H9 (cell line): ENCODE data around the gene HSPG2. TPM values are rescaled to one million over a fixed set of nuclear protein-coding genes. Genes with fewer than 3 reads are reported as not detected.

ENCODE experiments used
- DNase-seq: peaks from one replicate; pipeline ENCODE4 v3.0.0-alpha.2; 2017
- H2AFZ ChIP-seq: one replicate; pipeline ENCODE4 v1.6.1; 2013; ENCODE audit warnings: mild to moderate bottlenecking, low read length, control low read depth, moderate library complexity
- H2AK5ac ChIP-seq: 2 replicates; pipeline ENCODE4 v1.6.1; 2013; ENCODE audit warnings: low read length, control low read depth, mixed read lengths; ENCODE audit not compliant: insufficient read length
- H2BK120ac ChIP-seq: one replicate; pipeline ENCODE4 v1.6.1; 2013; ENCODE audit warnings: low read depth, mild to moderate bottlenecking, low read length, control low read depth, inconsistent platforms; ENCODE audit not compliant: poor library complexity, severe bottlenecking
- H2BK12ac ChIP-seq: 2 replicates; pipeline ENCODE4 v1.6.1; 2013; ENCODE audit warnings: low read length, control low read depth, mixed read lengths, low read depth; ENCODE audit not compliant: insufficient read length
- H2BK15ac ChIP-seq: 2 replicates; pipeline ENCODE4 v1.6.1; 2013; ENCODE audit warnings: low read depth, low read length, control low read depth
- H2BK20ac ChIP-seq: one replicate; pipeline ENCODE4 v1.6.1; 2013; ENCODE audit warnings: low read depth, mild to moderate bottlenecking, low read length, control low read depth, inconsistent platforms; ENCODE audit not compliant: poor library complexity, severe bottlenecking
- H2BK5ac ChIP-seq: 2 replicates; pipeline ENCODE4 v1.6.1; 2013; ENCODE audit warnings: low read length, control low read depth, mixed read lengths; ENCODE audit not compliant: insufficient read length
- H3K14ac ChIP-seq: 2 replicates; pipeline ENCODE4 v1.6.1; 2013; ENCODE audit warnings: low read length, control low read depth; ENCODE audit not compliant: insufficient read depth
- H3K18ac ChIP-seq: 2 replicates; pipeline ENCODE4 v1.6.1; 2013; ENCODE audit warnings: low read depth, mild to moderate bottlenecking, mixed read lengths, low read length, control low read depth; ENCODE audit not compliant: insufficient read length
- H3K23ac ChIP-seq: 2 replicates; pipeline ENCODE4 v1.6.1; 2013; ENCODE audit warnings: low read length, control low read depth, mixed read lengths, low read depth; ENCODE audit not compliant: insufficient read length
- H3K23me2 ChIP-seq: 2 replicates; pipeline ENCODE4 v1.6.1; 2013; ENCODE audit warnings: low read depth, mild to moderate bottlenecking, mixed read lengths, low read length, control low read depth; ENCODE audit not compliant: insufficient read length, poor library complexity, severe bottlenecking
- H3K27ac ChIP-seq: 2 replicates; pipeline ENCODE4 v1.5.1; 2013; ENCODE audit warnings: low read length, control low read depth, mixed read lengths, low read depth; ENCODE audit not compliant: insufficient read length
- H3K27me3 ChIP-seq: 2 replicates; pipeline ENCODE4 v1.6.1; 2013; ENCODE audit warnings: low read length, control low read depth, inconsistent platforms; ENCODE audit not compliant: insufficient read depth
- H3K4ac ChIP-seq: 2 replicates; pipeline ENCODE4 v1.6.1; 2013; ENCODE audit warnings: low read depth, mild to moderate bottlenecking, control low read depth, inconsistent platforms, low read length, moderate library complexity
- H3K4me1 ChIP-seq: 2 replicates; pipeline ENCODE4 v1.6.1; 2013; ENCODE audit warnings: low read length, control low read depth, inconsistent platforms; ENCODE audit not compliant: insufficient read depth
- H3K4me2 ChIP-seq: 2 replicates; pipeline ENCODE4 v1.6.1; 2013; ENCODE audit warnings: low read length, control low read depth, mixed read lengths; ENCODE audit not compliant: insufficient read length, insufficient read depth
- H3K56ac ChIP-seq: 2 replicates; pipeline ENCODE4 v1.6.1; 2013; ENCODE audit warnings: low read depth, mild to moderate bottlenecking, mixed read lengths, low read length, control low read depth; ENCODE audit not compliant: insufficient read length
- H3K79me1 ChIP-seq: 2 replicates; pipeline ENCODE4 v1.6.1; 2013; ENCODE audit warnings: low read depth, mild to moderate bottlenecking, moderate library complexity, low read length, control low read depth, inconsistent platforms; ENCODE audit not compliant: insufficient read depth, poor library complexity, severe bottlenecking
- H3K79me2 ChIP-seq: 2 replicates; pipeline ENCODE4 v1.6.1; 2013; ENCODE audit warnings: low read length, control low read depth, inconsistent platforms; ENCODE audit not compliant: insufficient read depth
- H3K9ac ChIP-seq: 2 replicates; pipeline ENCODE4 v1.6.1; 2013; ENCODE audit warnings: low read length, control low read depth, mixed read lengths; ENCODE audit not compliant: insufficient read length; ENCODE audit errors: extremely low read depth
- H3K9me3 ChIP-seq: one replicate; pipeline ENCODE4 v1.6.1; 2013; ENCODE audit warnings: low read depth, low read length, inconsistent platforms; ENCODE audit not compliant: control insufficient read depth
- H3T11ph ChIP-seq: one replicate; pipeline ENCODE4 v1.6.1; 2013; ENCODE audit warnings: mild to moderate bottlenecking, low read length, control low read depth, inconsistent platforms
- H4K20me1 ChIP-seq: one replicate; pipeline ENCODE4 v1.6.1; 2013; ENCODE audit not compliant: control insufficient read depth, insufficient read length, insufficient read depth
- H4K5ac ChIP-seq: 2 replicates; pipeline ENCODE4 v1.6.1; 2013; ENCODE audit warnings: low read depth, mild to moderate bottlenecking, mixed read lengths, low read length, control low read depth; ENCODE audit not compliant: insufficient read length
- H4K8ac ChIP-seq: replicated peaks from 2 replicates; pipeline ENCODE4 v1.6.1; 2013; ENCODE audit warnings: low read length, control low read depth, mixed read lengths, low read depth; ENCODE audit not compliant: insufficient read length
- H4K91ac ChIP-seq: 2 replicates; pipeline ENCODE4 v1.6.1; 2013; ENCODE audit warnings: low read depth, mild to moderate bottlenecking, moderate library complexity, mixed read lengths, low read length, control low read depth; ENCODE audit not compliant: insufficient read length
- H3K27ac Mint-ChIP-seq, 3 experiments: 2 replicates in 2 of 3; 3 replicates in 1 of 3; pipeline ENCODE4 v1.8.0; 2020 to 2021; ENCODE audit warnings: mixed read lengths in 3 of 3, mild to moderate bottlenecking in 1 of 3, moderate library complexity in 1 of 3
- H3K27me3 Mint-ChIP-seq: 2 replicates; pipeline ENCODE4 v1.8.0; 2021; ENCODE audit warnings: low read depth, mild to moderate bottlenecking, moderate library complexity, mixed read lengths
- H3K36me3 Mint-ChIP-seq, 3 experiments: 2 replicates in 2 of 3; 3 replicates in 1 of 3; pipeline ENCODE4 v1.8.0; 2020 to 2021; ENCODE audit warnings: low read depth in 3 of 3, mixed read lengths in 3 of 3; ENCODE audit not compliant: insufficient read depth in 1 of 3
- H3K4me1 Mint-ChIP-seq, 2 experiments: 2 replicates each; pipeline ENCODE4 v1.8.0; 2020; ENCODE audit warnings: mixed read lengths in 2 of 2
- H3K4me3 Mint-ChIP-seq, 2 experiments: 2 replicates in 1 of 2; 3 replicates in 1 of 2; pipeline ENCODE4 v1.8.0; 2020 to 2021; ENCODE audit warnings: mild to moderate bottlenecking in 2 of 2, mixed read lengths in 2 of 2, moderate library complexity in 1 of 2
- H3K9me3 Mint-ChIP-seq, 2 experiments: 2 replicates in 1 of 2; 3 replicates in 1 of 2; pipeline ENCODE4 v1.8.0; 2020; ENCODE audit warnings: mild to moderate bottlenecking in 2 of 2, mixed read lengths in 2 of 2, moderate library complexity in 1 of 2
- WGBS: extraction: QIAGEN DNeasy Blood & Tissue Kit; methylation state at CpG from one replicate; pipeline ENCODE4 v1.1.7; 2013; ENCODE audit warnings: missing lambda C conversion rate, low lambda C conversion rate, mixed read lengths; ENCODE audit not compliant: insufficient read length; ENCODE audit errors: extremely low coverage; 5-methylcytosine and 5-hydroxymethylcytosine counted together
- total RNA-seq: library from RNA; stranded (reverse); gene quantifications from 2 replicates; pipeline ENCODE4 v1.2.1, GENCODE V29; 2021
- TF ChIP-seq, protein P1 (sequence below): fragments of 200-600 bp; sonication (generic); conservative IDR thresholded peaks from 3 replicates; pipeline ENCODE4 v1.8.0; 2021; ENCODE audit warnings: antibody characterized with exemption, mild to moderate bottlenecking

HSPG2 gene
- total RNA-seq, 1 experiment from 2014 or later, result 90.0 TPM

DNA sequence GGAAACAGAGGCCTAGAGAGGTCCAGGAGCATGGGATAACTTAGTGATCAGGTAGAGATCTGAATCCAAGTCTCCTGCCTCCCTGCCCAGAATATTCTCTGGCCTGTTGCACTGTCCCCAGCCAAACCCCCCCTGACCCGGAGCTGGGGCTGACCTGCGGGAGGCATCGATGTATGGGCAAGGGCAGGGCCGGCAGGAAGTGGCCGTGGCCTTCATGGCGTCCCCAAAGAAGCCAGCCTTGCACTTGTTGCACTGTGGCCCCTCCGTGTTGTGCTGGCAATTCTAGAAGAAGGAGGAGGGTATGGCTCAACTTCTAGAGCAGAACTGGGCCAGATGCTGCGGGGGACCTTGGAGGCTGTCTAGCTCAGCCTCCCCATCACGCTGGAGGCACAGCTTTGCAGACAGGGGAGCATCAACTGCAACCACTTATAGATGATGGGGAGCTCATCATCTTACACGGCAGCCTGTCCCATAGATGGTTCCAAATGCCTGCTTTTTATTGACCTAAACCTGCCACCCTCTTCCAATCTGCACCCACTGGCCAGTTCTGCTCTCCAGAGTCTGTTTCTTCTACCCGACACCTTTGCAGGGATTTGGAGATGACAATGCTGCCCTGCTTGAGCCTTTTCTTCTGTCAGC is 58.2 kb downstream of the HSPG2 start:
- H3K4me1 ChIP-seq, result no peaks in the 10 kb centered on the region
- no peak overlapping the region for H3K4me2 ChIP-seq
- no peaks in the 10 kb centered on the region for H3K9me3 Mint-ChIP-seq
- no peak overlapping the region for H3K9ac ChIP-seq
- no peak overlapping the region for H3T11ph ChIP-seq
- H3K36me3 Mint-ChIP-seq, result peaks cover 6 to 64% (median 63%) of the 10 kb centered on the region in 3 experiments
- no peak overlapping the region for H2AFZ ChIP-seq
- no peak overlapping the region for H4K8ac ChIP-seq
- no peaks in the 10 kb centered on the region for H3K79me2 ChIP-seq
- H3K14ac ChIP-seq, result no peak overlapping the region
- H3K56ac ChIP-seq, result no peak overlapping the region
- H2BK20ac ChIP-seq, result no peak overlapping the region
- no peak for DNase-seq
- no peak overlapping the region for H3K27ac ChIP-seq
- no peaks in the 10 kb centered on the region for H3K4me1 Mint-ChIP-seq
- H4K91ac ChIP-seq, result no peak overlapping the region
- peak overlapping the region in 1 of 2 experiments; percentile 24; a peak in 1 of 5 replicates for H3K4me3 Mint-ChIP-seq
- no peak overlapping the region for H3K4ac ChIP-seq
- no peak overlapping the region for H2BK15ac ChIP-seq
- H3K79me1 ChIP-seq, result no peaks in the 10 kb centered on the region
- no peak overlapping the region for H3K23ac ChIP-seq
- H2AK5ac ChIP-seq, result no peak overlapping the region
- TF ChIP-seq, protein P1, sequence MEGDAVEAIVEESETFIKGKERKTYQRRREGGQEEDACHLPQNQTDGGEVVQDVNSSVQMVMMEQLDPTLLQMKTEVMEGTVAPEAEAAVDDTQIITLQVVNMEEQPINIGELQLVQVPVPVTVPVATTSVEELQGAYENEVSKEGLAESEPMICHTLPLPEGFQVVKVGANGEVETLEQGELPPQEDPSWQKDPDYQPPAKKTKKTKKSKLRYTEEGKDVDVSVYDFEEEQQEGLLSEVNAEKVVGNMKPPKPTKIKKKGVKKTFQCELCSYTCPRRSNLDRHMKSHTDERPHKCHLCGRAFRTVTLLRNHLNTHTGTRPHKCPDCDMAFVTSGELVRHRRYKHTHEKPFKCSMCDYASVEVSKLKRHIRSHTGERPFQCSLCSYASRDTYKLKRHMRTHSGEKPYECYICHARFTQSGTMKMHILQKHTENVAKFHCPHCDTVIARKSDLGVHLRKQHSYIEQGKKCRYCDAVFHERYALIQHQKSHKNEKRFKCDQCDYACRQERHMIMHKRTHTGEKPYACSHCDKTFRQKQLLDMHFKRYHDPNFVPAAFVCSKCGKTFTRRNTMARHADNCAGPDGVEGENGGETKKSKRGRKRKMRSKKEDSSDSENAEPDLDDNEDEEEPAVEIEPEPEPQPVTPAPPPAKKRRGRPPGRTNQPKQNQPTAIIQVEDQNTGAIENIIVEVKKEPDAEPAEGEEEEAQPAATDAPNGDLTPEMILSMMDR, result no peak
- H3K23me2 ChIP-seq, result no peaks in the 10 kb centered on the region
- WGBS, result no CpG with 5 or more reads among the region's 11 CpGs
- no peaks in the 10 kb centered on the region for H3K27me3 ChIP-seq
- no peak overlapping the region for H2BK120ac ChIP-seq
- H3K27ac Mint-ChIP-seq, result no peak overlapping the region
- H3K9me3 ChIP-seq, result no peaks in the 10 kb centered on the region
- no peak overlapping the region for H3K18ac ChIP-seq
- no peak overlapping the region for H2BK5ac ChIP-seq
- no peak overlapping the region for H2BK12ac ChIP-seq
- no peaks in the 10 kb centered on the region for H4K20me1 ChIP-seq
- no peak overlapping the region for H4K5ac ChIP-seq
- no peaks in the 10 kb centered on the region for H3K27me3 Mint-ChIP-seq
